Measurements from ENCODE around the gene GTF3C1. TPM values are rescaled to one million over a fixed set of nuclear protein-coding genes. Genes with fewer than 3 reads are reported as not detected.

Gene GTF3C1
- total RNA-seq, 1 donor: 59.0 TPM

DNA sequence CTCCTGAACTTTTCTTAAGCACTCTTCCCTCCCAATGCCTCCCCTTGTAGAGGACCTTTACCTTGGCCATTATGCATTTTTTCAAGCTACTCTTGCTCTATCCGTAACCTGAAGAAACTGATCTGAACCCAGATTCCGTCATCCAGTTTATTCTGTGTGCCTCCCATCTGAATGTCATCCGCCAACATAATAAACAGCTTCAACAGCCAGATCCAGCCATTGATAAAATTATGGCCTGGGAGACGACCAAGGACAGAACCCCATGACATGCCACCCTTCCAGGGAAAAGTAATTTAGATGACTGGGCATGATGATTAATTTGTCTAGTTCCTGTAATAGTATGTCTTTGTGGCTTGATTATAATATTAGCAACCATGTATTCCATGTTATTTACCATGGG, 42.1 kb upstream of the GTF3C1 start:
- no peaks in the 10 kb centered on the region for H3K79me2 ChIP-seq (ENCODE audit: insufficient read depth, low read length)
- H3K4me3 ChIP-seq (ENCODE audit: insufficient read depth, low read length): no peak overlapping the region
- no peak overlapping the region for H3K27ac ChIP-seq (ENCODE audit: low read depth, low read length)
- H3K9me3 ChIP-seq (ENCODE audit: low read depth, low read length): no peaks in the 10 kb centered on the region
- peaks cover 3% of the 10 kb centered on the region for H4K20me1 ChIP-seq (ENCODE audit: insufficient read depth, low read length)
- H3K27me3 ChIP-seq (ENCODE audit: insufficient read depth, low read length): no peaks in the 10 kb centered on the region
- H3K4me2 ChIP-seq (ENCODE audit: insufficient read depth, low read length): no peak overlapping the region
- no peaks in the 10 kb centered on the region for H3K36me3 ChIP-seq (ENCODE audit: insufficient read depth, low read length)
- no peak overlapping the region for H2AFZ ChIP-seq (ENCODE audit: low read length)
- no peaks in the 10 kb centered on the region for H3K4me1 ChIP-seq (ENCODE audit: insufficient read depth, low read length)
- no peak for TF ChIP-seq CTCF (IDR thresholded peaks at IDR 0.05; ENCODE audit: extremely low read depth, low read depth, low read length)
- DNase-seq (ENCODE audit: insufficient read length, low spot score, missing footprints): no peak

GRCh38 chr16:27588057-27588456, 38.3 kb upstream of the GTF3C1 start:
- Histone ChIP-seq H3K27me3 (ENCODE audit: insufficient read depth, low read length) (no peaks in the 10 kb centered on the region), H3K9me3 (ENCODE audit: low read depth, low read length) (no peaks in the 10 kb centered on the region), H3K4me1 (ENCODE audit: insufficient read depth, low read length) (no peaks in the 10 kb centered on the region), H4K20me1 (ENCODE audit: insufficient read depth, low read length) (no peaks in the 10 kb centered on the region), H3K27ac (ENCODE audit: low read depth, low read length) (no peak overlapping the region), H3K4me3 (ENCODE audit: insufficient read depth, low read length) (no peak overlapping the region), H2AFZ (ENCODE audit: low read length) (no peak overlapping the region), H3K79me2 (ENCODE audit: insufficient read depth, low read length) (no peaks in the 10 kb centered on the region), H3K36me3 (ENCODE audit: insufficient read depth, low read length) (no peaks in the 10 kb centered on the region), H3K4me2 (ENCODE audit: insufficient read depth, low read length) (no peak overlapping the region)
- DNase-seq (ENCODE audit: insufficient read length, low spot score, missing footprints): no peak
- TF ChIP-seq CTCF (IDR thresholded peaks at IDR 0.05; ENCODE audit: extremely low read depth, low read depth, low read length): no peak

DNA sequence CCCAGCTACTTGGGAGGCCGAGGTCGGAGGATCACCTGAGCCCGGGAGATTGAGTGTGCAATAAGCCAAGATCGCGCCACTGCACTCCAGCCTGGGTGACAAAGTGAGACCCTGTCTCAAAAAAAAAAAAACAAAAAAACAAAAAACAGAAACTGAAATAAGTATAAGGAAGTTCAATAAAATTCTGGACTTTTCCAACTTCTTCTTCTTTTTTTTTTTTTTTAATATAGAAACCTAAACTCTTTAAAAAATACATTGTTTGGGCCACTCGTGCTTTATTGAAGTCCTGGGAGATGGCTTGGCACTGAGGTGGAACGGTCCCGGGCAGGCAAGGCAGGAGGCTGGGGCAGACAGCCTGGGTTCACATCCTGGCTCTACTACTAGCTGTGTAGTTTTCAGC, 37.0 kb upstream of the GTF3C1 start:
- Histone ChIP-seq H4K20me1 (ENCODE audit: insufficient read depth, low read length) (no peaks in the 10 kb centered on the region), H3K9me3 (ENCODE audit: low read depth, low read length) (no peaks in the 10 kb centered on the region), H3K36me3 (ENCODE audit: insufficient read depth, low read length) (no peaks in the 10 kb centered on the region), H3K4me2 (ENCODE audit: insufficient read depth, low read length) (no peak overlapping the region), H3K79me2 (ENCODE audit: insufficient read depth, low read length) (no peaks in the 10 kb centered on the region), H2AFZ (ENCODE audit: low read length) (no peak overlapping the region), H3K27me3 (ENCODE audit: insufficient read depth, low read length) (no peaks in the 10 kb centered on the region), H3K4me1 (ENCODE audit: insufficient read depth, low read length) (no peaks in the 10 kb centered on the region), H3K27ac (ENCODE audit: low read depth, low read length) (no peak overlapping the region), H3K4me3 (ENCODE audit: insufficient read depth, low read length) (no peak overlapping the region)
- TF ChIP-seq CTCF (IDR thresholded peaks at IDR 0.05; ENCODE audit: extremely low read depth, low read depth, low read length): no peak
- no peak for DNase-seq (ENCODE audit: insufficient read length, low spot score, missing footprints)

- Histone ChIP-seq H3K36me3 (ENCODE audit: insufficient read depth, low read length) (no peaks in the 10 kb centered on the region), H3K4me3 (ENCODE audit: insufficient read depth, low read length) (no peak overlapping the region), H4K20me1 (ENCODE audit: insufficient read depth, low read length) (no peaks in the 10 kb centered on the region), H3K4me1 (ENCODE audit: insufficient read depth, low read length) (no peaks in the 10 kb centered on the region), H3K79me2 (ENCODE audit: insufficient read depth, low read length) (no peaks in the 10 kb centered on the region), H3K27ac (ENCODE audit: low read depth, low read length) (no peak overlapping the region), H2AFZ (ENCODE audit: low read length) (no peak overlapping the region), H3K27me3 (ENCODE audit: insufficient read depth, low read length) (no peaks in the 10 kb centered on the region), H3K4me2 (ENCODE audit: insufficient read depth, low read length) (no peak overlapping the region), H3K9me3 (ENCODE audit: low read depth, low read length) (no peaks in the 10 kb centered on the region)
- TF ChIP-seq CTCF (IDR thresholded peaks at IDR 0.05; ENCODE audit: extremely low read depth, low read depth, low read length): no peak
- DNase-seq (ENCODE audit: insufficient read length, low spot score, missing footprints): no peak
These were observed 35.5 kb upstream of the GTF3C1 start for GRCh38 chr16:27585200-27585599.

Data from osteoblast (primary cell).